SK-N-MC (cell line): ENCODE measurements around the gene RPL18.

Source experiments
- EZH2 ChIP-seq: fragments of 200-600 bp; sonication (generic); IDR thresholded peaks from one replicate; pipeline ENCODE4 v1.6.1; 2017; ENCODE audit warnings: antibody characterized with exemption
- POLR2AphosphoS5 ChIP-seq: IDR thresholded peaks from 2 replicates; pipeline ENCODE4 v1.6.1; 2012; ENCODE audit warnings: mild to moderate bottlenecking, low read depth, low read length, borderline replicate concordance

- TF ChIP-seq POLR2AphosphoS5: no peak
- no peak for TF ChIP-seq EZH2
These were observed 8.4 kb upstream of the RPL18 start for GRCh38 chr19:48627201-48627864.
